HFFc6 (cell line): Measurements from ENCODE around the gene GBP3. TPM values are rescaled to one million over a fixed set of nuclear protein-coding genes. Genes with fewer than 3 reads are reported as not detected.
"Not testable (repeated sequence)": the region's sequence is repeated elsewhere in the genome, so short reads cannot be mapped to it uniquely, and the experiment has no call there.

Experiments used
- DNase-seq: peaks from one replicate; pipeline ENCODE4 v3.0.0-alpha.2; 2018
- H3K27ac Mint-ChIP-seq: 2 replicates; pipeline ENCODE4 v1.8.0; 2020; ENCODE audit warnings: mild to moderate bottlenecking, mixed read lengths
- H3K27me3 Mint-ChIP-seq: 2 replicates; pipeline ENCODE4 v1.8.0; 2021; ENCODE audit warnings: mild to moderate bottlenecking, moderate library complexity, mixed read lengths; ENCODE audit not compliant: insufficient read depth
- H3K36me3 Mint-ChIP-seq: 2 replicates; pipeline ENCODE4 v1.8.0; 2021; ENCODE audit warnings: low read depth, mixed read lengths
- H3K4me1 Mint-ChIP-seq: 2 replicates; pipeline ENCODE4 v1.8.0; 2020; ENCODE audit warnings: low read depth, mixed read lengths
- H3K4me3 Mint-ChIP-seq: 2 replicates; pipeline ENCODE4 v1.8.0; 2020; ENCODE audit warnings: mild to moderate bottlenecking, moderate library complexity, mixed read lengths
- H3K9me3 Mint-ChIP-seq: 2 replicates; pipeline ENCODE4 v1.8.0; 2020; ENCODE audit warnings: mild to moderate bottlenecking, mixed read lengths
- CTCF ChIP-seq: fragments of 200-600 bp; sonication (generic); IDR thresholded peaks from 2 replicates; pipeline ENCODE4 v1.5.0; 2021; ENCODE audit warnings: antibody characterized with exemption, mild to moderate bottlenecking
- total RNA-seq, 6 experiments: library from RNA; stranded (reverse); fragmentation: NEBNext Ultra II Directional; extraction: Animal tissue kit (Norgen Biotek cat#: 25700); gene quantifications; 2 replicates in 1 of 6; 3 replicates in 5 of 6; pipeline ENCODE4 v1.2.3, GENCODE V29; 2021

The GBP3 gene
- total RNA-seq, 6 experiments from 2014 or later = 26.5 to 44.6 (median 39.3) TPM

- no peak for TF ChIP-seq CTCF
- no peak for DNase-seq
- H3K4me3 Mint-ChIP-seq = no peak overlapping the region
- peaks cover 48% of the 10 kb centered on the region for H3K36me3 Mint-ChIP-seq
- H3K9me3 Mint-ChIP-seq = no peaks in the 10 kb centered on the region
- no peaks in the 10 kb centered on the region for H3K4me1 Mint-ChIP-seq
- H3K27ac Mint-ChIP-seq = no peak overlapping the region
- no peaks in the 10 kb centered on the region; the same call in 1 of the 2 replicates for H3K27me3 Mint-ChIP-seq
Measured at GRCh38 chr1:89008511-89008910, 14.2 kb downstream of the GBP3 start.

GRCh38 chr1:89005286-89006151 is 17.1 kb downstream of the GBP3 start:
- peaks cover 15% of the 10 kb centered on the region for H3K4me1 Mint-ChIP-seq
- no peak for TF ChIP-seq CTCF
- DNase-seq = no peak
- peaks cover 43% of the 10 kb centered on the region for H3K36me3 Mint-ChIP-seq
- H3K9me3 Mint-ChIP-seq = no peaks in the 10 kb centered on the region
- H3K27ac Mint-ChIP-seq = no peak overlapping the region
- H3K4me3 Mint-ChIP-seq = no peak overlapping the region
- no peaks in the 10 kb centered on the region; the same call in 1 of the 2 replicates for H3K27me3 Mint-ChIP-seq

- not testable (repeated sequence) for H3K27ac Mint-ChIP-seq, H3K4me3 Mint-ChIP-seq, DNase-seq, H3K27me3 Mint-ChIP-seq, H3K9me3 Mint-ChIP-seq
- Mint-ChIP-seq H3K4me1 (peaks cover 15% of the 10 kb centered on the region), H3K36me3 (peaks cover 23% of the 10 kb centered on the region)
Measured at GRCh38 chr1:89002176-89002575, 20.5 kb downstream of the GBP3 start.

- Mint-ChIP-seq H3K36me3 (peaks cover 22% of the 10 kb centered on the region), H3K4me3 (no peak overlapping the region), H3K9me3 (no peaks in the 10 kb centered on the region), H3K27me3 (no peaks in the 10 kb centered on the region; the same call in 1 of the 2 replicates), H3K27ac (peak overlapping the region; percentile 56; the same call in 1 of the 2 replicates), H3K4me1 (peaks cover 15% of the 10 kb centered on the region)
- peak; percentile 2 for DNase-seq
- TF ChIP-seq CTCF = no peak
Measured at GRCh38 chr1:89001510-89001909, 21.2 kb downstream of the GBP3 start.

- Mint-ChIP-seq H3K27ac (no peak overlapping the region), H3K4me3 (no peak overlapping the region), H3K27me3 (no peaks in the 10 kb centered on the region; the same call in 1 of the 2 replicates), H3K36me3 (peaks cover 3% of the 10 kb centered on the region; the same call in 1 of the 2 replicates), H3K4me1 (peaks cover 15% of the 10 kb centered on the region), H3K9me3 (no peaks in the 10 kb centered on the region)
- peak; percentile 87 for TF ChIP-seq CTCF
- peak; percentile 67 for DNase-seq
Measured at GRCh38 chr1:88998716-88999115, 23.9 kb downstream of the GBP3 start.

GRCh38 chr1:88990426-88990825 is 32.2 kb downstream of the GBP3 start:
- peaks cover 21% of the 10 kb centered on the region for H3K36me3 Mint-ChIP-seq

More at GRCh38 chr1:88990426-88990825, 32.2 kb downstream of the GBP3 start:
- H3K27ac Mint-ChIP-seq = no peak overlapping the region
- TF ChIP-seq CTCF = no peak
- DNase-seq = no peak
- H3K4me1 Mint-ChIP-seq = peaks cover 30% of the 10 kb centered on the region
- H3K4me3 Mint-ChIP-seq = no peak overlapping the region
- no peaks in the 10 kb centered on the region for H3K27me3 Mint-ChIP-seq
- peaks cover 11% of the 10 kb centered on the region for H3K9me3 Mint-ChIP-seq
